Gastrocnemius medialis (tissue), 4 donors: ENCODE measurements around the gene ZNF418.

Experiments used
- CTCF ChIP-seq, 5 experiments: fragments of 450-650 bp in 3 of 5; fragments of 200-600 bp in 2 of 5; sonication (generic) in 2 of 5; IDR thresholded peaks in 4 of 5; conservative IDR thresholded peaks in 1 of 5; 1 replicate in 4 of 5; 2 replicates in 1 of 5; pipeline ENCODE4 v1.5.1; 2016 to 2019; ENCODE audit warnings: antibody characterized with exemption in 5 of 5, mild to moderate bottlenecking in 3 of 5, moderate library complexity in 3 of 5
- POLR2A ChIP-seq, 2 donors: fragments of 450-650 bp; IDR thresholded peaks; one replicate each; pipeline ENCODE4 v1.6.1; 2017; ENCODE audit warnings: antibody characterized with exemption in 2 of 2, mild to moderate bottlenecking in 2 of 2, moderate library complexity in 2 of 2

GRCh38 chr19:57949296-57949695 lies 14.1 kb upstream of the ZNF418 start:
- no peak for TF ChIP-seq CTCF (IDR thresholded peaks at IDR 0.05 in 4 of 5, conservative IDR thresholded peaks at IDR 0.05 in 1 of 5)
- TF ChIP-seq POLR2A (IDR thresholded peaks at IDR 0.05), result no peak
